HL-60/S4 treated with retinoic acid at 250 ng/mL for 4 days and 3 days (cell line): ENCODE results near the gene KRT36.

Experiments used
- in situ Hi-C: fragments of 300-500 bp; cut with MboI; formaldehyde crosslinking; loops from 2 replicates; pipeline ENCODE4 v1.7.0; 2022; ENCODE audit warnings: low sequenced_read_pairs

Gene KRT36

DNA sequence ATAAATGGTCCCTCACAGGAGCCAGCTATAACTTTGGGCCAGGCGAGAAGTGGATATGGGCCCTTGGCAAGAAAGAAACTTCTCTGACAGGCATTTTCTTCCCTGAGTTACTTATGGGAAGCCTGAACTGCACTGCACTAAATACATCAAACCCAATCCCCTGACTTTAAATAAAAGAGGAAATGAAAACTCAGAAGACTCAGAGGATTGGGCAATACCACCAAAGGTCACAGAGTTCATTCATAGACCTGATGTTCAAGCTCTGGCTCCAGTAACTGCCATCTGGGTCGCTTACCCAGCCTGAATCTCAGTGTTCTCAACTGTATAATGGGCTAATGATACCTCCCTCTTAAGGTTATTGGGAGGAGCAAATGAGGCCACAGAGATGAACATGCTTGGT, 9.6 kb downstream of the KRT36 start:
- in situ Hi-C loops, result no loop called here

DNA sequence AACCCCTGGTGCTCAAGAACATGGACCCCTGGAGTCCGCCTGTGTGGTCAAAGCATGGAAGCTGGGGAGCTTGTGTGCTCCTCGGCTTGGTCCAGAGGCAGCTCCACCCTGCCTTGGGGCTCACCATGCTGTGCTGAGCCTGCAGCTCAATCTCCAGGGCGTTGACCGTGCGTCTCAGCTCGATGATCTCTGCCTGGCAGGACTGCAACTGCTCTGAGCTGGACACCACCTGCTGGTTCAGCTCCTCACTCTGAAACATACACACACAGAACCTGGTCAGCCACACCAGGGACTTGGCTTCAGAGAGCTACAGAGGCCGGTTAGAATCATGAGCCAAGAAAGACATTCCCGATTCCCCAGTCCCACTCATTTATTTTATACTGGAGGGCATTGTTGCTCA, 11.5 kb downstream of the KRT36 start:
- in situ Hi-C loops, result no loop called here

DNA sequence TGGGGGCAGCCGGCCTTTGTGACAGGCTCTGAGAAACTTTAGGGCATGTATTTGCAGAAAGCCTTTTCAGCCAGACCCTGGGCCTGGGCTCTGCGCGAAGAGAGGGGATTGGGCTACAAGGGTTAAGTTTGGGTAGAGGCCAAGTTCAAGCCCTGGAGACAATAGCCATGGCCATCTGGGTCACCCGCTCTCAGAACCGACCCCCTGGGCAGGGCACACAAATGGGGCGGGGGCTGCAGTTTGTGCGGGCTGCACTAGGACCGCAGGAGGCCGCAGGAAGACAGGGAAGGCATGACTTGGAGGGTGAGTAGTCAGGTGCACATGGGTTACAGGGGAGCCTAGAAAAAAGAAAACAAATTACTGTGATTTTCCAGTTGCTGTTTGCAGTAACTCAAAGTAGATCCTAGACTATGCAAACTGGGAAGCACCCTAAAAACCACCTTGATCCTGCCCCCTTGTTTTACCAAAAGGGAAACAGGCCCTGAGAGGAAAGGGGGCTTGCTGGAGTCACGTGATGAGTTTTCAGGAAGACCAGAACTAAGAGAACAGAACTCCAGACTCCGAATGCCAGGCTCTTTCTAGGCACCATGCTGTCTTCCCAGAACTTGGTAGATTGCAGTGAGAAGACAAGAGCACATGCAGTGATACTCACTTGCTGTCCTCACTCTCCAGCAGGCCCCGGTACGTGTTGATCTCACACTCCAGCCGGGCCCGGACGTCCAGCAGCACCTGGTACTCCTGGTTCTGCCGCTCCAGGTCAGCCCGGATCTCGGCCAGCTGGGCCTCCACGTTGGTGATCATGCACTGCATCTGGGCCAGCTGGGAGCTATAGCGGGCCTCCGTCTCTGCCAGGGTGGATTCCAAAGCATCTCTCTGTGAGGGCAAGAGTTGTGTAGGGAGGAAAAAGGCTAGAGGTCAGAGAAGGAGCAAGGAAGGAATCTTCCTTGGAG, 12.6 kb downstream of the KRT36 start:
- in situ Hi-C loops, result no loop called here

DNA sequence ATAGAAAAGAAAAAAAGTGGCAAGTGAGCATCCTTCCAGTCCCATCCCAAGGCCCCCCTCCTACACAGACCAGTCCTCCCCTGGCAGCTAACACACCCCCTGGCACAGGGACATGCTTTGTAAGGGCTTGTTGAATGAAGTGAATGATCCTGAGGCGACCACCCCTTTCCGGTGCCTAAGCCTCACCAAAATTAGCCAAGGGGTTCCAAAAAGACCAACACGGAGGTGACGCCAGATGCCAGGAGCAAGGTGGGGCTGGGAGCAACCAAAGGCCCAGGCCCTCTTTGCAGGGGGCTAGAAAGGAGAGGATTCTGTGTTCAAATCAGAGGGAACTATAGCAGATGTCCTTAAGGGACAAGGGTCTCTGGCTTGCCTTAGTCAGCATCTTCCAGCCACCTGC, 14.3 kb downstream of the KRT36 start:
- in situ Hi-C loops, result no loop called here

- in situ Hi-C loops, result no loop called here
These were observed 14.8 kb downstream of the KRT36 start for GRCh38 chr17:41474863-41475262.

- in situ Hi-C loops, result no loop called here
These were observed 21.4 kb downstream of the KRT36 start for GRCh38 chr17:41468346-41468745.

GRCh38 chr17:41467561-41467960, 22.1 kb downstream of the KRT36 start:
- in situ Hi-C loops, result no loop called here

- in situ Hi-C loops, result no loop called here
These were observed 22.7 kb downstream of the KRT36 start, which contains the start of gene KRT32 for GRCh38 chr17:41466988-41467387. Gene KRT32, minus strand, starts transcription at chr17:41467386. Its CDS starts 61 bp downstream, at chr17:41467325.

DNA sequence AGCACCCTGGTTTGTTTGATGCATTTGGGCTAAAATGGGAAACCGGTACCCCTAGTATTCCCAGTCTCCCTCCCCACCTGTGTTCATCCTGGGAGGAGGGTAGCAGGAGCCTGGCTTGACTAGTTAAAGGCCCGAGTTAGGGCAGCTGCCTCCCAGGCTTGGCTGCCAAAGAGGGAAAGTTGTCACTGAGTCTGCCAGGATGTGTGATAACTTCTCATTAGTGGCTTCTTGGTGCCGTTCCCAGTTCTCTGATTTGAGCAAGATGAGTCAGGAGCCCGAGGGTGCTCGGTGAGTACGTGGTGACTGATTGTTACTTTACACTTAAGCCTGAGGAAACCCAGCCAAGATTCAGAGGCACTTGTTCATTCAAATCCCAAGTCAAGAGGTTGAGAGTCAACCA, 25.0 kb downstream of the KRT36 start:
- in situ Hi-C loops, result no loop called here

- in situ Hi-C loops, result no loop called here
These were observed 25.5 kb downstream of the KRT36 start for GRCh38 chr17:41464173-41464572.

DNA sequence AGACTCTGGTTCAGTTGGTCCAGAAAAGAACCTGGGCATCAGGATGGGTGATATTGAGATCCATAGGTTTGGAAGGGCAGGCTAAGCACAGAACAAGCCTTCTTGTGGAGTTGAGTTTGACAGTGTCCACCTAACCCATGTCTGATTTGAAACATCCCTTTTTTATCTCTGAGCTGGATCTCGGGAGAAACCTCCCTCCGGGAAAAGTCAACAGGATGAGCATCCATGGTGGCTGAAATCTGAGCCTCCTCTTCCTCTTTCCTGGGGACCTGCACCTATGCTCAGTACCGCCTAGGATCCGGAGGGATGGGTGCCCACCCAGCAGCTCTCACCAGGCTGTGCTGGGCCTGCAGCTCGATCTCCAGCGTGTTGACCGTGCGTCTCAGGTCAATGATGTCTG, 26.0 kb downstream of the KRT36 start:
- in situ Hi-C loops, result no loop called here

DNA sequence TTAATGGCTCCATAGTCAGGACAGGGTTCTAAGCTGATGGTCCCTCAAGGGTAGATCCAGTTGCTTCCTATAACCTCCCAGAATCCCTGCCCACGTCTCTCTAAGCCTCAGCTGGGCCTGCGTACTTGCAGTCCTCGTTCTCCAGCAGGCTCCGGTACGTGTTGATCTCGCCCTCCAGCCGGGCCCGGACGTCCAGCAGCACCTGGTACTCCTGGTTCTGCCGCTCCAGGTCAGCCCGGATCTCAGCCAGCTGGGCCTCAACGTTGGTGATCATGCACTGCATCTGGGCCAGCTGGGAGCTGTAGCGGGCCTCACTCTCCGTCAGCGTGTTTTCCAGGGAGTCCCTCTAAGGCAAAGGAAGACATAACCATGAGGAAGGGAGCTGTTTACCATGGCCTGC, 27.0 kb downstream of the KRT36 start:
- in situ Hi-C loops, result no loop called here

GRCh38 chr17:41457676-41458075, 32.0 kb downstream of the KRT36 start:
- in situ Hi-C loops, result no loop called here

DNA sequence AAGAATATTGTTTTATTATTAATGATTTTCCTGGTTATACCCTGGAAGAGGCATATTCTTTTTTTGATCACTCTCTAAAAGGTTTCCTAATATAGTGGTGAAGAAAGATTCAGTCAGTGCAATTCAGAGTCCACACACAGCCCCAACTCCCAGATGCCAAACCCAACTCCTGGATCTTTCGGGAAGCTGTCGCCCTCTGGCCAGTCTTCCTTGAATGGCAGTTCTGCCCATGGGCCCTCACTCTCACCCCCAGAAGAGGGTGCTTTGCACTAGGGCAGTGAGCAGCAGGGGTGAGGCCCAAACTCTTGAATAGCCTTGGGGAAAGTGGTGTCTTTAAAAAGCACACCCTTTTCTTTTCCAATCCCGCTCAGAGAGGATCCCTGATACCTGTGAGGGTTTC, 33.5 kb downstream of the KRT36 start:
- in situ Hi-C loops, result no loop called here

DNA sequence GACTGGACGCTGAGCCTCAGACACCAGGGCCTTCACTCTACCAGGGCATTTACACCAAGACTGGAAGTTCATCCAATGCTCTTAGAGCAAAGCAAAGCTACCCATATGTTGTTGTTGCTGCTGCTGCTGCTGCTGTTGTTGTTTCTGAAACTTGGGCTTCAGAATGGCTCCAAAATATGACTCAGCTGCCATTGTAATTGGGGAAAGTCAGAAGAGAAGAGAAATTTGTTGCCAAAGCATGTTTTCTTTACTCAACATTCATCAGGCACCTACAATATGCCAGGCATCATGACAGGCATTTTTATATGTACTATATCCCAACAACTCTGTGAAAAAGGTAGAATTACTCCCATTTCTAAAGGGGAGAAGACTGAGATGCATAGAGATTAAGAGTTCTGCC, 34.5 kb downstream of the KRT36 start:
- in situ Hi-C loops, result no loop called here

DNA sequence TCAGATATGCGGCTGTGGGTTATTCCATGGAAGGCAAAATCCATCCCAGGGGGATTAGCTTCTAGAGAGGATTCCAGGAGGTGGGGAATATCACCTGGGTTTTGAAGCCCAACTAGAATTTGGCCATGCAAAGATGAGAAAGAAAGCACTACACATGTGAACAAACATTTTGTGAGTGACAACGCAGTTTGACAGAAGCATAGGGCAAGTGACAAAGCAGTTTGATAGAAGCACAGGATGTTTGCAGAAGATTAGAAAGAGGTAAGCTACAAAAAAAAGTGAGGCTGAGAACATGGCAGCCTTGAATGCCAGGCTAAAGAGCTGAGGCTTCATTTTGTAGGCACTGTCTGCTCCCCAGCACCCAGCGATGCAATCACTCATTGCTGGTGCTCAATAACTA, 36.6 kb downstream of the KRT36 start:
- in situ Hi-C loops, result no loop called here

GRCh38 chr17:41452281-41452680, 37.4 kb downstream of the KRT36 start:
- in situ Hi-C loops, result no loop called here

GRCh38 chr17:41451154-41451728, 38.5 kb downstream of the KRT36 start:
- in situ Hi-C loops, result no loop called here

DNA sequence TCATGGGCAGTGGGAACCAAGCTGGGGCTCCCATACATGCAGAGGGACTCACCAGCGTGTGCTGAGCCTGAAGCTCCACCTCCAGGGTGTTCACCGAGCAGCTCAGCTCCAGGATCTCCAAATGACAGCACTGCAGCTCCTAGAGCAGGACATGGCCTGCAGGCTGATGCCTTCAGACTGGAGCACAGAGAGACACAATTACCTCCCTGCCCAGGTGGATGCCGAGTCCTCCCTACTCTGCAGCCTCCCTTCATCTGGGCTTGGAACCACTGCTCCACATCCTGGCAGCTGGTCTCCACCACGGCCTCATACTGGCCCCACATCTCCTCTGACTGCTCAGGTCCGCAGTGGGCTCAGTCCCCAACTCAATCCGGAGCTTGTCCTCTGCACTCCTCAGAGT, 40.7 kb downstream of the KRT36 start:
- in situ Hi-C loops, result no loop called here

- in situ Hi-C loops, result no loop called here
These were observed 41.2 kb downstream of the KRT36 start for GRCh38 chr17:41448506-41448905.

DNA sequence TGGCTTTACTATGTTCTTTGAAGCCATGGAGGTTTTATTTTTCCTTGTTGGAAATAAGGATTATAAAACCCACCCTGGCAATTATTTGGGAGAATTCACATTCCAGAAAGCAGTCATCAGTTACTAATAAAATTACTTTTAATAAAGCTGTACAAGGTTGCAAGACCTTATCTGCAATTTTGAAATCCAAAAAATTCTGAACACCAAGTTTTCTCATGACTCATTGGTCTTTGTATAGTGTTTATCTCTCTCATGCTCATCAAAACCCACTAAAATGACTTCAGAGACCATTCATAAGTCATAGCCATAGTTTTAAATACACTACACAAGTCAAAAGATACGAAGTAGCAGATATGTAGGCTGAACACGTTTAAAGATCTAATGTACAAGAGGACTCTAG, 42.9 kb downstream of the KRT36 start:
- in situ Hi-C loops, result no loop called here

DNA sequence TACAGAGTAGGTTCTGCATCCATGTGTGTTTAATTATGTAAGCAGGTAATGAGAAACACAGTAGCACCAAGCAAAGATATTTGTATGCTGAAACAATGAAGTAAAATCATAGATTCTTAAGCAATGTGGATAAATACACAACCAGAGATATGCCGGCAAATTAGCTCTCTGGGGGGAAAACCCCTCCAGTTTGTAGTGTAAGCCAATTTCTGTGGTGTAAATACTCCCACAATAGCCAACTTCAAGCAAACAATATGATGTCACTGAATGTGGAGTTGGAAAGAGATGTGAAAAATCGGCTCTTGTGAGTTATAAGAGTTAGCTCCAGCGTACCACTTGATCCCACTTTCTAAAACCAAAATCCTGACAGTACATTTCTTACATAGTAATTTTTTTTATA, 45.1 kb downstream of the KRT36 start:
- in situ Hi-C loops, result no loop called here
